WTC11 (cell line): ENCODE measurements around the gene IGSF23. TPM values are rescaled to one million over a fixed set of nuclear protein-coding genes. Genes with fewer than 3 reads are reported as not detected.

ENCODE experiments used
- ATAC-seq: fragments of 200-7000 bp; cut with Tn5 transposase; 2 replicates; pipeline ENCODE4 v1.10.0; 2021; ENCODE audit warnings: mild to moderate bottlenecking, moderate library complexity
- CTCF ChIA-PET: fragments of 300-600 bp; sonication (Branson Sonifier 250); formaldehyde crosslinking; loops from one replicate; lab custom pipeline; 2021; ENCODE audit warnings: antibody characterized with exemption; lab: Charles Lee
- POLR2A ChIA-PET: fragments of 350-600 bp; sonication (Branson Sonifier 250); formaldehyde crosslinking; loops from one replicate; lab custom pipeline; 2021; ENCODE audit warnings: antibody characterized with exemption; lab: Charles Lee
- DNase-seq: peaks from one replicate; pipeline ENCODE4 v3.0.0; 2021; ENCODE audit warnings: low spot score
- H3K27ac Mint-ChIP-seq: 2 replicates; pipeline ENCODE4 v1.8.0; 2021; ENCODE audit warnings: mixed read lengths
- H3K27me3 Mint-ChIP-seq: 2 replicates; pipeline ENCODE4 v1.8.0; 2021; ENCODE audit warnings: low read depth, mild to moderate bottlenecking, moderate library complexity, mixed read lengths
- H3K36me3 Mint-ChIP-seq: 2 replicates; pipeline ENCODE4 v1.8.0; 2021; ENCODE audit warnings: mixed read lengths
- H3K4me1 Mint-ChIP-seq: 2 replicates; pipeline ENCODE4 v1.8.0; 2022; ENCODE audit warnings: mixed read lengths
- H3K4me3 Mint-ChIP-seq: 2 replicates; pipeline ENCODE4 v1.8.0; 2021; ENCODE audit warnings: mild to moderate bottlenecking, moderate library complexity, mixed read lengths
- H3K9me3 Mint-ChIP-seq: 2 replicates; pipeline ENCODE4 v1.8.0; 2021; ENCODE audit warnings: mixed read lengths
- CBFB ChIP-seq: sonication (generic); formaldehyde crosslinking; IDR thresholded peaks from 2 replicates; pipeline ENCODE4 v1.8.1; 2022; ENCODE audit warnings: mild to moderate bottlenecking, low read depth, missing genetic modification reagents
- CREM ChIP-seq: sonication (generic); formaldehyde crosslinking; IDR thresholded peaks from 2 replicates; pipeline ENCODE4 v1.8.1; 2022; ENCODE audit warnings: mild to moderate bottlenecking, missing genetic modification reagents, moderate library complexity
- GRHL2 ChIP-seq: fragments of 250-450 bp; sonication (Bioruptor Pico); IDR thresholded peaks from 2 replicates; pipeline ENCODE4 v1.8.0; 2022; ENCODE audit warnings: mild to moderate bottlenecking, moderate library complexity; ENCODE audit not compliant: insufficient replicate concordance, severe bottlenecking
- NR3C1 ChIP-seq: sonication (generic); formaldehyde crosslinking; conservative IDR thresholded peaks from 2 replicates; pipeline ENCODE4 v1.8.1; 2023; ENCODE audit warnings: low read depth, mild to moderate bottlenecking, missing genetic modification reagents
- OVOL2 ChIP-seq: fragments of 250-450 bp; sonication (Bioruptor Pico); IDR thresholded peaks from 2 replicates; pipeline ENCODE4 v1.9.0; 2021; ENCODE audit warnings: mild to moderate bottlenecking, borderline replicate concordance
- SMAD4 ChIP-seq: sonication (generic); formaldehyde crosslinking; IDR thresholded peaks from 2 replicates; pipeline ENCODE4 v1.8.0; 2022; ENCODE audit warnings: mild to moderate bottlenecking, missing genetic modification reagents
- TEAD4 ChIP-seq: sonication (generic); formaldehyde crosslinking; IDR thresholded peaks from 2 replicates; pipeline ENCODE4 v1.8.0; 2022; ENCODE audit warnings: mild to moderate bottlenecking, missing genetic modification reagents
- ZNF263 ChIP-seq: sonication (generic); formaldehyde crosslinking; IDR thresholded peaks from 2 replicates; pipeline ENCODE4 v1.8.1; 2022; ENCODE audit warnings: low read depth, mild to moderate bottlenecking, moderate library complexity, missing genetic modification reagents
- ZNF423 ChIP-seq: fragments of 250-450 bp; sonication (Bioruptor Pico); IDR thresholded peaks from 2 replicates; pipeline ENCODE4 v2.1.2; 2022; ENCODE audit warnings: mild to moderate bottlenecking, moderate library complexity
- total RNA-seq: library from RNA; stranded (reverse); gene quantifications from 3 replicates; pipeline ENCODE4 v1.2.3, GENCODE V29; 2021
- TF ChIP-seq, protein P1 (sequence below): sonication (generic); formaldehyde crosslinking; IDR thresholded peaks from 2 replicates; pipeline ENCODE4 v1.8.1; 2023; ENCODE audit warnings: mild to moderate bottlenecking, missing genetic modification reagents
- TF ChIP-seq, protein P2 (sequence below): sonication (generic); formaldehyde crosslinking; IDR thresholded peaks from 2 replicates; pipeline ENCODE4 v1.8.1; 2023; ENCODE audit warnings: mild to moderate bottlenecking, missing genetic modification reagents, moderate library complexity
- TF ChIP-seq, protein P3 (sequence below): sonication (generic); formaldehyde crosslinking; IDR thresholded peaks from 2 replicates; pipeline ENCODE4 v1.8.1; 2023; ENCODE audit warnings: mild to moderate bottlenecking, missing genetic modification reagents
- TF ChIP-seq, protein P4 (sequence below): sonication (generic); formaldehyde crosslinking; IDR thresholded peaks from 2 replicates; pipeline ENCODE4 v1.8.1; 2022; ENCODE audit warnings: mild to moderate bottlenecking, moderate library complexity, missing genetic modification reagents
- TF ChIP-seq, protein P5 (sequence below): sonication (generic); formaldehyde crosslinking; conservative IDR thresholded peaks from 2 replicates; pipeline ENCODE4 v1.8.1; 2022; ENCODE audit warnings: mild to moderate bottlenecking, missing genetic modification reagents
- TF ChIP-seq, protein P6 (sequence below): sonication (generic); formaldehyde crosslinking; IDR thresholded peaks from 2 replicates; pipeline ENCODE4 v1.8.0; 2022; ENCODE audit warnings: missing genetic modification reagents
- TF ChIP-seq, protein P7 (sequence below): sonication (generic); formaldehyde crosslinking; IDR thresholded peaks from 2 replicates; pipeline ENCODE4 v1.8.0; 2023; ENCODE audit warnings: missing genetic modification reagents, mild to moderate bottlenecking, borderline replicate concordance
- TF ChIP-seq, protein P8 (sequence below): sonication (generic); formaldehyde crosslinking; IDR thresholded peaks from 2 replicates; pipeline ENCODE4 v1.8.0; 2023; ENCODE audit warnings: mild to moderate bottlenecking, missing genetic modification reagents

Gene IGSF23
- total RNA-seq, 1 experiment from 2014 or later: not detected

DNA sequence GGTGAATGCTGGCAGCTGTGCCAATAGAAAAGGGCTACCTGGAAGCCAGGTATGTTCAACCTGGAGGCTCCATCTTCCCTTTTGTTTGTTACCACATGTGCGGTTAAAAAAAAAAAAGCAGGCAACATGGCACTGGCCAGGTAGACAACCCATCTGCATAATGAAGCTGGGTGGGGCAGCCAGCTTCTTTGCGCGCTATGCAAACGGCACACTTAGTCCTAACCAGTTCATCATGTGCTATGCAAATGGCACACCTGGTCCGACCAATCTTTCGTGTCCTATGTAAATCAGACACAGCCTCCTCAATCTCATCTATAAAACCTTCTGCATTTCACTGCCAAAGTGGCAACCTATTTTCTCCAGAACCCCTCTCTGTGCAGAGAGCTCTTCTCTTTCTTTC, 11.3 kb upstream of the IGSF23 start:
- Mint-ChIP-seq H3K36me3 (no peaks in the 10 kb centered on the region), H3K4me3 (no peak overlapping the region), H3K9me3 (peaks cover 32% of the 10 kb centered on the region), H3K27ac (no peak overlapping the region), H3K27me3 (peaks cover 5% of the 10 kb centered on the region), H3K4me1 (peaks cover 35% of the 10 kb centered on the region)
- ChIA-PET CTCF (interaction anchor here (0.6 to 2.4 kb wide), 7 partner anchors 9 to 324 kb away, joined by 3 to 13 read pairs (median 5); no protein-coding TSS in a partner anchor), POLR2A (no interaction called here)
- DNase-seq: no peak
- no peak for ATAC-seq
- TF ChIP-seq CREM (CRISPR knock-in tag) (no peak), ZNF263 (CRISPR knock-in tag) (no peak), TEAD4 (CRISPR knock-in tag) (no peak), OVOL2 (no peak), SMAD4 (no peak)
- TF ChIP-seq, protein P1, sequence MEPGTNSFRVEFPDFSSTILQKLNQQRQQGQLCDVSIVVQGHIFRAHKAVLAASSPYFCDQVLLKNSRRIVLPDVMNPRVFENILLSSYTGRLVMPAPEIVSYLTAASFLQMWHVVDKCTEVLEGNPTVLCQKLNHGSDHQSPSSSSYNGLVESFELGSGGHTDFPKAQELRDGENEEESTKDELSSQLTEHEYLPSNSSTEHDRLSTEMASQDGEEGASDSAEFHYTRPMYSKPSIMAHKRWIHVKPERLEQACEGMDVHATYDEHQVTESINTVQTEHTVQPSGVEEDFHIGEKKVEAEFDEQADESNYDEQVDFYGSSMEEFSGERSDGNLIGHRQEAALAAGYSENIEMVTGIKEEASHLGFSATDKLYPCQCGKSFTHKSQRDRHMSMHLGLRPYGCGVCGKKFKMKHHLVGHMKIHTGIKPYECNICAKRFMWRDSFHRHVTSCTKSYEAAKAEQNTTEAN (CRISPR knock-in tag): no peak
- TF ChIP-seq, protein P2, sequence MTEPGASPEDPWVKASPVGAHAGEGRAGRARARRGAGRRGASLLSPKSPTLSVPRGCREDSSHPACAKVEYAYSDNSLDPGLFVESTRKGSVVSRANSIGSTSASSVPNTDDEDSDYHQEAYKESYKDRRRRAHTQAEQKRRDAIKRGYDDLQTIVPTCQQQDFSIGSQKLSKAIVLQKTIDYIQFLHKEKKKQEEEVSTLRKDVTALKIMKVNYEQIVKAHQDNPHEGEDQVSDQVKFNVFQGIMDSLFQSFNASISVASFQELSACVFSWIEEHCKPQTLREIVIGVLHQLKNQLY (CRISPR knock-in tag): no peak
- TF ChIP-seq, protein P3, sequence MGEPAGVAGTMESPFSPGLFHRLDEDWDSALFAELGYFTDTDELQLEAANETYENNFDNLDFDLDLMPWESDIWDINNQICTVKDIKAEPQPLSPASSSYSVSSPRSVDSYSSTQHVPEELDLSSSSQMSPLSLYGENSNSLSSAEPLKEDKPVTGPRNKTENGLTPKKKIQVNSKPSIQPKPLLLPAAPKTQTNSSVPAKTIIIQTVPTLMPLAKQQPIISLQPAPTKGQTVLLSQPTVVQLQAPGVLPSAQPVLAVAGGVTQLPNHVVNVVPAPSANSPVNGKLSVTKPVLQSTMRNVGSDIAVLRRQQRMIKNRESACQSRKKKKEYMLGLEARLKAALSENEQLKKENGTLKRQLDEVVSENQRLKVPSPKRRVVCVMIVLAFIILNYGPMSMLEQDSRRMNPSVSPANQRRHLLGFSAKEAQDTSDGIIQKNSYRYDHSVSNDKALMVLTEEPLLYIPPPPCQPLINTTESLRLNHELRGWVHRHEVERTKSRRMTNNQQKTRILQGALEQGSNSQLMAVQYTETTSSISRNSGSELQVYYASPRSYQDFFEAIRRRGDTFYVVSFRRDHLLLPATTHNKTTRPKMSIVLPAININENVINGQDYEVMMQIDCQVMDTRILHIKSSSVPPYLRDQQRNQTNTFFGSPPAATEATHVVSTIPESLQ (CRISPR knock-in tag): no peak

DNA sequence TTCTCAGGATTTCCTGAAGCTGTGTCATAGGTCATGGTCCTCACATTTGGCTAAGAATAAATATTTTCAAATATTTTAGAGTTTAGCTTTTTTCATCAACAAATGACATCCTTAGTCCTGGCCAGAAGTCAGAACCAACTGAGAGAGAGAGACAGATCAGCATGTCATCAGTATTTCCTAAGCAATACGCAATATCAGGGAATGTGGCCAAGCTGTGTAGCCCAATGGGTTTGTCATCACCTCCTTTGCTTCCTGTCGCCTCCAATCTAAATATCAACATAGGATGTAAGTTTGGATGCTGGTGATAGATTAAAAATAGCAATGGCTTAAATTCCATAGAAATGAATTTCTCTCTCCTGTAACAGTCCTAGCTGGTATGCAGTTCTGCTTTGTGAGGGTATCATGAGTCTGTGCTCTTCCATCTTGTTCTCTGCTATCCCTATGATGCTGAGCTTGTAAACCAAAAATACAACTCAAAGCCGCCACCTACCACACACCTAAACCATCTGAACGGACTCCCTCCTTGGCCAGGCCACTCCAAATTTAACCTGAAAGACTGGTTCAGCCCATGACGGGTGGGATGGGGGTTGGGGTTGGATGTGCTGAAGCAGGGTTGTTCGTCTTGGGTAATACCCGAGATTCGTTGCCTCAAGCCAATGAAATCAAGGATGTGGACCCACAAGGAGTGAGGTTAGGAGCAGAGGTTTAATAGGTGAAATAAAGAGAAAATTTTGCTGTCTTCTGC, 10.0 kb upstream of the IGSF23 start:
- ATAC-seq (no peak), DNase-seq (no peak)
- Mint-ChIP-seq H3K4me1 (peaks cover 48% of the 10 kb centered on the region), H3K4me3 (no peak overlapping the region), H3K36me3 (no peaks in the 10 kb centered on the region), H3K27ac (no peak overlapping the region; the same call in 1 of the 2 replicates), H3K9me3 (peaks cover 25% of the 10 kb centered on the region), H3K27me3 (peaks cover 5% of the 10 kb centered on the region)
- ChIA-PET POLR2A (no interaction called here), CTCF (interaction anchor here (0.9 to 2.1 kb wide), 9 partner anchors 20 to 54 kb away, joined by 3 to 13 read pairs (median 3); no protein-coding TSS in a partner anchor)
- TF ChIP-seq GRHL2 (CRISPR knock-in tag) (no peak), ZNF423 (no peak), CBFB (CRISPR knock-in tag) (no peak), NR3C1 (no peak)
- TF ChIP-seq, protein P4, sequence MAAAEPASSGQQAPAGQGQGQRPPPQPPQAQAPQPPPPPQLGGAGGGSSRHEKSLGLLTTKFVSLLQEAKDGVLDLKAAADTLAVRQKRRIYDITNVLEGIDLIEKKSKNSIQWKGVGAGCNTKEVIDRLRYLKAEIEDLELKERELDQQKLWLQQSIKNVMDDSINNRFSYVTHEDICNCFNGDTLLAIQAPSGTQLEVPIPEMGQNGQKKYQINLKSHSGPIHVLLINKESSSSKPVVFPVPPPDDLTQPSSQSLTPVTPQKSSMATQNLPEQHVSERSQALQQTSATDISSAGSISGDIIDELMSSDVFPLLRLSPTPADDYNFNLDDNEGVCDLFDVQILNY (CRISPR knock-in tag): no peak
- TF ChIP-seq, protein P5, sequence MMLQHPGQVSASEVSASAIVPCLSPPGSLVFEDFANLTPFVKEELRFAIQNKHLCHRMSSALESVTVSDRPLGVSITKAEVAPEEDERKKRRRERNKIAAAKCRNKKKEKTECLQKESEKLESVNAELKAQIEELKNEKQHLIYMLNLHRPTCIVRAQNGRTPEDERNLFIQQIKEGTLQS: no peak
- TF ChIP-seq, protein P6, sequence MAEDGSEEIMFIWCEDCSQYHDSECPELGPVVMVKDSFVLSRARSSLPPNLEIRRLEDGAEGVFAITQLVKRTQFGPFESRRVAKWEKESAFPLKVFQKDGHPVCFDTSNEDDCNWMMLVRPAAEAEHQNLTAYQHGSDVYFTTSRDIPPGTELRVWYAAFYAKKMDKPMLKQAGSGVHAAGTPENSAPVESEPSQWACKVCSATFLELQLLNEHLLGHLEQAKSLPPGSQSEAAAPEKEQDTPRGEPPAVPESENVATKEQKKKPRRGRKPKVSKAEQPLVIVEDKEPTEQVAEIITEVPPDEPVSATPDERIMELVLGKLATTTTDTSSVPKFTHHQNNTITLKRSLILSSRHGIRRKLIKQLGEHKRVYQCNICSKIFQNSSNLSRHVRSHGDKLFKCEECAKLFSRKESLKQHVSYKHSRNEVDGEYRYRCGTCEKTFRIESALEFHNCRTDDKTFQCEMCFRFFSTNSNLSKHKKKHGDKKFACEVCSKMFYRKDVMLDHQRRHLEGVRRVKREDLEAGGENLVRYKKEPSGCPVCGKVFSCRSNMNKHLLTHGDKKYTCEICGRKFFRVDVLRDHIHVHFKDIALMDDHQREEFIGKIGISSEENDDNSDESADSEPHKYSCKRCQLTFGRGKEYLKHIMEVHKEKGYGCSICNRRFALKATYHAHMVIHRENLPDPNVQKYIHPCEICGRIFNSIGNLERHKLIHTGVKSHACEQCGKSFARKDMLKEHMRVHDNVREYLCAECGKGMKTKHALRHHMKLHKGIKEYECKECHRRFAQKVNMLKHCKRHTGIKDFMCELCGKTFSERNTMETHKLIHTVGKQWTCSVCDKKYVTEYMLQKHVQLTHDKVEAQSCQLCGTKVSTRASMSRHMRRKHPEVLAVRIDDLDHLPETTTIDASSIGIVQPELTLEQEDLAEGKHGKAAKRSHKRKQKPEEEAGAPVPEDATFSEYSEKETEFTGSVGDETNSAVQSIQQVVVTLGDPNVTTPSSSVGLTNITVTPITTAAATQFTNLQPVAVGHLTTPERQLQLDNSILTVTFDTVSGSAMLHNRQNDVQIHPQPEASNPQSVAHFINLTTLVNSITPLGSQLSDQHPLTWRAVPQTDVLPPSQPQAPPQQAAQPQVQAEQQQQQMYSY (CRISPR knock-in tag): no peak
- TF ChIP-seq, protein P7, sequence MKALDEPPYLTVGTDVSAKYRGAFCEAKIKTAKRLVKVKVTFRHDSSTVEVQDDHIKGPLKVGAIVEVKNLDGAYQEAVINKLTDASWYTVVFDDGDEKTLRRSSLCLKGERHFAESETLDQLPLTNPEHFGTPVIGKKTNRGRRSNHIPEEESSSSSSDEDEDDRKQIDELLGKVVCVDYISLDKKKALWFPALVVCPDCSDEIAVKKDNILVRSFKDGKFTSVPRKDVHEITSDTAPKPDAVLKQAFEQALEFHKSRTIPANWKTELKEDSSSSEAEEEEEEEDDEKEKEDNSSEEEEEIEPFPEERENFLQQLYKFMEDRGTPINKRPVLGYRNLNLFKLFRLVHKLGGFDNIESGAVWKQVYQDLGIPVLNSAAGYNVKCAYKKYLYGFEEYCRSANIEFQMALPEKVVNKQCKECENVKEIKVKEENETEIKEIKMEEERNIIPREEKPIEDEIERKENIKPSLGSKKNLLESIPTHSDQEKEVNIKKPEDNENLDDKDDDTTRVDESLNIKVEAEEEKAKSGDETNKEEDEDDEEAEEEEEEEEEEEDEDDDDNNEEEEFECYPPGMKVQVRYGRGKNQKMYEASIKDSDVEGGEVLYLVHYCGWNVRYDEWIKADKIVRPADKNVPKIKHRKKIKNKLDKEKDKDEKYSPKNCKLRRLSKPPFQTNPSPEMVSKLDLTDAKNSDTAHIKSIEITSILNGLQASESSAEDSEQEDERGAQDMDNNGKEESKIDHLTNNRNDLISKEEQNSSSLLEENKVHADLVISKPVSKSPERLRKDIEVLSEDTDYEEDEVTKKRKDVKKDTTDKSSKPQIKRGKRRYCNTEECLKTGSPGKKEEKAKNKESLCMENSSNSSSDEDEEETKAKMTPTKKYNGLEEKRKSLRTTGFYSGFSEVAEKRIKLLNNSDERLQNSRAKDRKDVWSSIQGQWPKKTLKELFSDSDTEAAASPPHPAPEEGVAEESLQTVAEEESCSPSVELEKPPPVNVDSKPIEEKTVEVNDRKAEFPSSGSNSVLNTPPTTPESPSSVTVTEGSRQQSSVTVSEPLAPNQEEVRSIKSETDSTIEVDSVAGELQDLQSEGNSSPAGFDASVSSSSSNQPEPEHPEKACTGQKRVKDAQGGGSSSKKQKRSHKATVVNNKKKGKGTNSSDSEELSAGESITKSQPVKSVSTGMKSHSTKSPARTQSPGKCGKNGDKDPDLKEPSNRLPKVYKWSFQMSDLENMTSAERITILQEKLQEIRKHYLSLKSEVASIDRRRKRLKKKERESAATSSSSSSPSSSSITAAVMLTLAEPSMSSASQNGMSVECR (CRISPR knock-in tag): no peak
- TF ChIP-seq, protein P8, sequence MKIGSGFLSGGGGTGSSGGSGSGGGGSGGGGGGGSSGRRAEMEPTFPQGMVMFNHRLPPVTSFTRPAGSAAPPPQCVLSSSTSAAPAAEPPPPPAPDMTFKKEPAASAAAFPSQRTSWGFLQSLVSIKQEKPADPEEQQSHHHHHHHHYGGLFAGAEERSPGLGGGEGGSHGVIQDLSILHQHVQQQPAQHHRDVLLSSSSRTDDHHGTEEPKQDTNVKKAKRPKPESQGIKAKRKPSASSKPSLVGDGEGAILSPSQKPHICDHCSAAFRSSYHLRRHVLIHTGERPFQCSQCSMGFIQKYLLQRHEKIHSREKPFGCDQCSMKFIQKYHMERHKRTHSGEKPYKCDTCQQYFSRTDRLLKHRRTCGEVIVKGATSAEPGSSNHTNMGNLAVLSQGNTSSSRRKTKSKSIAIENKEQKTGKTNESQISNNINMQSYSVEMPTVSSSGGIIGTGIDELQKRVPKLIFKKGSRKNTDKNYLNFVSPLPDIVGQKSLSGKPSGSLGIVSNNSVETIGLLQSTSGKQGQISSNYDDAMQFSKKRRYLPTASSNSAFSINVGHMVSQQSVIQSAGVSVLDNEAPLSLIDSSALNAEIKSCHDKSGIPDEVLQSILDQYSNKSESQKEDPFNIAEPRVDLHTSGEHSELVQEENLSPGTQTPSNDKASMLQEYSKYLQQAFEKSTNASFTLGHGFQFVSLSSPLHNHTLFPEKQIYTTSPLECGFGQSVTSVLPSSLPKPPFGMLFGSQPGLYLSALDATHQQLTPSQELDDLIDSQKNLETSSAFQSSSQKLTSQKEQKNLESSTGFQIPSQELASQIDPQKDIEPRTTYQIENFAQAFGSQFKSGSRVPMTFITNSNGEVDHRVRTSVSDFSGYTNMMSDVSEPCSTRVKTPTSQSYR (CRISPR knock-in tag): no peak
